GM10847 (cell line): ENCODE data around the gene CAMK2N1.

Source experiments
- POLR2A ChIP-seq: IDR thresholded peaks from 2 replicates; pipeline ENCODE4 v1.6.1; 2011; ENCODE audit not compliant: insufficient read length; ENCODE audit errors: extremely low read depth

CAMK2N1 gene

DNA sequence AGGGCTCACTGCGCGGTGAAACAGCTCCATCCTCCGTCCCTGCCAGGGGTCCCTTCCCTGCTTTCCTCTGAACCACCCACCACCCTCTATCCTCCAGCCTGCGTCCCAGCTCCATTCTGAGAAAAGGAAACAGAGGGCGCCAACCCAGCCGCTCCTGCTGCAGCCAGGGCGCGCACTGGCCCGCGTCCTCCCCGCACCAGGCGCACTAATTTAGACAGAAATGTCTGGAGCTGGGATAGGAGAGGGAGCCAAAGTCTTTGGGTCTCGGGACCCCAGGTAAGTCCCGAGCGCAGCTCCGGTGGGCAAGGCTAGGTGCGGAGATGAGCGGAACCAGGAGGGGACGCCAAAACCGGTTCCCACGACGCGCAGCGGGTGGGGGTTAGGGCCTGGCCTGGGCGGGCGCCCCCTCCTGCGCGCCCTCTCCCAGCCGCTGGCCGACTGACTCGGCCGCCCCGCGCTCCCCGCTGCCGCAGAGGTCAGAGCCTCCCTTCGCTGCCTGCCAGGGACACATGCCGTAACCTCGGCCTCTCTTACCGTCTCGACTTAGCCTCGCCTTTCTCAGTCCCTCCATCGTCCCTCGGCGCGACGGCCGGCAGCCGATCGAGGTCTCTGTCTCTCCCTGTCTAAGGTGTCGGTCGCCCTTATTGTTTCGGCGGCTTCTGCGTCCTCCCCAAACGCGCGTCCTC is 2.0 kb downstream of the CAMK2N1 start:
- no peak for TF ChIP-seq POLR2A

DNA sequence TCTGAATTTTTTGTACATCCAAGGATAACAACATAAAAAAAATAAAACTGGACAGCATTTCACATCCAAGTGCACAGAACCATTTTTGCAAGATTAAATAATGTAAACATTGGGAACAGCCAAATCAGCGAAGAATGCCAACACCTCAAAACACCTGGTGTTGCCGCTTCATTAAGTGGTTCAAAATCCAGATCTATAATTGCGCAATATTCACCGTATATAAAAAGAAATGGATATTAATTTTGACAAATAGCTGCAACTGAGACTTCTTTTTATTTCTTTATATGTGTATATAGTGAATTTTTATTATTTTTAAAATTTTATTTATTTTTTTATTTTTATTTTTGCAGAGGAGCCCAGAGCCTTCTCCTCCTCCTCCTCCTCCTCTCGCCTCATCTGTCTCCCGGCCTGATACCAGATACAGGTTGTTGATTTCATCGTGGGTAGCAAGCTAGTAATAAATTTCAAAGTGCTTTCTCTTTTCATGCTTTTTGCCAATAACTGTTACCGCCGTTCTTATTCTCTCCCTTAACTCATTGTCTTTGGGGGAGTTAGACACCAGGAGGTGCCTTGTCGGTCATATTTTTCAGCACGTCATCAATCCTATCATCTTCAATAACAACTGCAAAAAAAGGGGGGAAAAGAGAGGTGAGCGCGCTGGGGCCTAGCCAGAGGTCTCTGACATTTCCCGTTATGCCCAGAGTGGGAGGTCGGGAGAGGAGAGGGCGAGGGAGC is 2.7 kb downstream of the CAMK2N1 start:
- TF ChIP-seq POLR2A: no peak

DNA sequence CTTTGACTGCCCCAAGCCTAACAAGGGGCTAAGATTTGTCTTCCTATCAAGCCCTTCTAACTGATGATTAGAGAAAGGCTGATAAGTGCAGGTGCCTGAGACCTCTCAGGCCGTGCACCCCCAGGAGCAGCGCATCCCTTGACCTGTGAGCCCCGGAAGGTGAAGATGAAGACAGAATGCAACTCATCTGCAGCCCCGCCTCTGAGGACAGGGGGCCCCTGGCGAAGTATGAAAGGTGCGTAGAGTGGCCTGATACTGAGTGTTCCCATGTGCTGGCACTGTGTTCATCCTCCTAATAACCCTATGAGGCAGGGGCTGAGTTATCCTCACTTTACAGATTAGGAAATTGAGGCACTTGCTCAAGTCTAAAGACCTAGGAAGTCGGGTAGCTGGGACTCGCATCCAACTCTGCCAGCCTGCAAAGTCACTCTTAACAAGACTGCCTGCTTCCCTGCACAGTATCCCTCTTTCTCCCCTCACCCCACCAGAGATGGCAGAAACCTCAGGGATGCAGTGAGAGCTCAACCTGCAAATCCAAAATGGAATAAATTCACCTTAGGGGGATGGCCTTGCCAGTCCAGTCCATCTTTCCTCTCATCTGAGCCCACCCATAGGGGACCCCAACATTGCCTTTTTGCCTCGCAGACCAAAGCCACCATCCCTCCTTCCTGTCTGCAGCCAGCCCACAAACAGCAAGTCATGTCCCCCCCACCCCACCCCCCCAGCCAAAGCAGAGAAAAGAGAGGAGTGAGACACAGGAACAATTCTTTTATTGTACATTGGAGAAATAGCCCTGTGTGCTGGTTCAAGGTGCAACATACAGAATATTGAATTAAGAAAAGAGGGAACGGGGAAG is 4.1 kb downstream of the CAMK2N1 start:
- no peak for TF ChIP-seq POLR2A

DNA sequence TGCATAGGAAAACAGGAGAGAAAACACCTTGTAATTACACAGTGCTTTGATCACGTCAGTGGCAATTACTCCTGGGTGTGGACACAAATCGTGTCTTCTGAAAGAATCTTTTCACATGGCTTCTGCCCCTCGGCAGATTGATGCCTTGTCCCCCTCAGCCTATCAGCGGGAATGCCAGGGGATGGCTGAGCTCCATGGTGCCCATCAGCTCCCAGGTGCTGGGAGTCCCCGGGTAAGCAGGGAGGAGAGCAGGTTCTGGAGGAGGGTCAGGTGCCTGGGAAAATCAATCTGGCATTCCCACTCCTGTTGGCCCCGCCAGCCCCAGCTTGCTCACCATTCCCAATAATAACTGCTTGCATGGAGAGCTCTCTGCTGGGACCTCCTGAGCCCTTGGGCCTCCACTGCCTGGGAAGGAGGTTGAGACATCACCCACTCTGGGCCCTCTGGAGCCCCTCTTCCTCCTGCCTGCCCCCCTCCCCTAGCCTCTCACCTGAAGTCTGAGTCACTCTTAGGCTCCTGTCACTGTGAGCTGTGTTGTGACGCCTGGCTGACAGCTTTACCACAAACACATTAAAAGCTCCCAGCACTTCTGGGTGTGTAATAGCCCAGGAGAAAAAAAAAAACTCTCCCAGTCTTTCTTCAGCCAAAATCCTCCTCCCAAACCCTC is 4.9 kb downstream of the CAMK2N1 start:
- no peak for TF ChIP-seq POLR2A

DNA sequence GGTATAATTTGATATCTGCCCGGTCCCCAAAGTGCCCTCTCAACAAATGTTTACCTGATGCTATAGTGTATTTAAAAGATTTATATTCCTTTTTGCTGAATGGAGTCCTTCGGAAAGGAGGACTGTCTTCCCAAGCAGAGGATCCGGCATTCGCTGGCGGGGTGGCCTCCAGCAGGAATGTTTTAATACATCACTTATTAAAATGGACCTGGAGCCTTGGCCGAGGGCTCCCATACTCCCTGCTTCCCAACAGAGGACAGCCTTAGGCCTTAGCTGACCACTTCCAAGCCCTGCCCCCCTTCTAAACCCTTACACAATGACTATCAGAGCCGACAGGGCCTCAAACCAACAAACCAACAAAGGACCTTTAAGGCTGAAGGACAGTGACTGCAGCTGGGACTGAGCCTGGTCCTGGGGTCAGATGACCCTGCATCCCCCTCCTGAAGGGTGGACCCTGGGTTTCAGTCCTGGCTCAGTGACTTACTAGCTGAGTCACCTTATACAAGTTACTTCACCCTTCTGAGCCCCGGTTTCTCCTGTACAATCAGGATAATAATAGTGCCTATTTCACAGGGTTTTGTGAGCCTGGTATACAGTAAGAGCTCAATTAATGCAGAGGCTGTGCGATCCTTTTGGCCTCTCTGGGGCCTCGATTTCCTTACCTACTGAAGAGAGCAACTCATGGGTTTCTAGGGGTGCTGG is 5.6 kb downstream of the CAMK2N1 start:
- no peak for TF ChIP-seq POLR2A

DNA sequence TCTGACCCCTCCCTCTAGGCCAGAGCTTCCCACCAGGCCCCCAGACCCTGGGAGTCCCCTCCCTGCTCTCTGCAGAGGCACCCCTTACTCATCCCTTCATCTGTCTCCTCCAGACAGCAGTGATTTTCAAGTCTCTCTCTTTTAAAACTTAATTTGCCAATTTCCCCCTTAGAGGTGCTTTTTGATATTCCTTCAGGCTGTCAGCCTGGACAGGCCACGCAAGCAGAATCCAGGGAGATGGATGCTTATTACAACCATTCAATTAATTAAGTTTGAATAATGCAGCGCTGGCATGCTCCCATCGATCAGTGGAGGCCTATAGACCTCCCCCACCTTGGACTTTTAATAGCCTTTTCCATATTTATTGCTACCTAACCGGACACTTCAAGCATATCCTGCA is 6.2 kb downstream of the CAMK2N1 start:
- no peak for TF ChIP-seq POLR2A

DNA sequence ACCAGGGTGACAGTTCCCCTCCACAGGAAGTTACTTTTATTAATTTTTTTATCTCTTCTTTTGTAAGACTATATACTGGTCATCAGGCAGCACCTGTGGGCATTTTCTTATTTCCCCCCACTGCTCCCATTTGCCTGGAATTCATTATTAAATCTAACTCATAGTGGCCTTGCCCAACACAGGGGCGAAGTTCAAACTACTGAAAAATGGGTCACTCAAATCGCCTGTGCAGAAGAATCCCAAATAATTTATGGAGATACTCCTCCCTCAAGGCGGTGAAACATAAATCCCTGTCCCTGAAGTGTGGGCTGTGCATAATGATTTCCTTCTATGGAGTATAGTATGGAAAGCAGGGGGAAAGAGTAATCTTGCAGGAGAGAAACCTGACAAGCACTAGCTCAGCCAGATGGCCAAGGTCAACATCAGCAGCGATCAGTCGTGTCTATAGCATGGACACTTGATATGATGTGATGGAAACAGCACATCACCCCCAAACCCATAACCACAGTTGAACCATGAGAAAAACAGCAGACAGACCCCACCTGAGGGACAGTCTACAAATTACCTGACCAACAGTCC is 7.9 kb downstream of the CAMK2N1 start:
- no peak for TF ChIP-seq POLR2A

DNA sequence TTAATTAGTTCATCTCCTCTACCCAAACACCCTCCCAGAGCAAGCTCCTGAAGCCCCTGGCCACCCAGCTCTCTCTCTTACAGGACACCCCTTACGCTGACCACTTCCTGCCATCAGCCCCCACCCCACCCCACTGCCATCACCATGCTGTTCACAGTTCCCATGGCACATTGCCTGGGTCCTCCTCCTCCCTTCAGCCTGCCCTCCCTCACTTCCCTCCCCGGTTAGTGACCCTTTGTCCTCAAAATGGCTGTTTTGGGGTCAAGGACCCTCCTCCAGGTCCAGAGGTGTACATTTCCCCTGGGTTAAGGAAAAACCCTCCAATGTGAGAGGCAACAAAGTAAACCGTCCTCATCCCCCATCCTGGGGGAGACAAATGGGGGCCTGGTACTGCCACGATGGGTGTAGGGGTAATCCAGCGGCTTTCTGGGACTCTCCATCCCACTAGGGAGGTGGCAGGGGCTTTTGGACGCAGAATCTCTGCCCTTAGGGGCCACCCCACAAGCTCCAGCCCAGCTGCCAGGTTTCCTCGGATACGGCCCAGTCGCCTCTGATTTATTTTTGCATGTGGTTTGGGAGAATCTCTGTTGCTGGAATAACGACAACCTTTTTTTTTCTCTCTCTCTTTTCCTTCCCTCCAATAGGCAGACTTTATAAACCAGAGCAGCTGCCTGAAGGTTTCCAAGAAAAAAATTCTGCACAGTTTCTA is 8.5 kb downstream of the CAMK2N1 start:
- TF ChIP-seq POLR2A: no peak

DNA sequence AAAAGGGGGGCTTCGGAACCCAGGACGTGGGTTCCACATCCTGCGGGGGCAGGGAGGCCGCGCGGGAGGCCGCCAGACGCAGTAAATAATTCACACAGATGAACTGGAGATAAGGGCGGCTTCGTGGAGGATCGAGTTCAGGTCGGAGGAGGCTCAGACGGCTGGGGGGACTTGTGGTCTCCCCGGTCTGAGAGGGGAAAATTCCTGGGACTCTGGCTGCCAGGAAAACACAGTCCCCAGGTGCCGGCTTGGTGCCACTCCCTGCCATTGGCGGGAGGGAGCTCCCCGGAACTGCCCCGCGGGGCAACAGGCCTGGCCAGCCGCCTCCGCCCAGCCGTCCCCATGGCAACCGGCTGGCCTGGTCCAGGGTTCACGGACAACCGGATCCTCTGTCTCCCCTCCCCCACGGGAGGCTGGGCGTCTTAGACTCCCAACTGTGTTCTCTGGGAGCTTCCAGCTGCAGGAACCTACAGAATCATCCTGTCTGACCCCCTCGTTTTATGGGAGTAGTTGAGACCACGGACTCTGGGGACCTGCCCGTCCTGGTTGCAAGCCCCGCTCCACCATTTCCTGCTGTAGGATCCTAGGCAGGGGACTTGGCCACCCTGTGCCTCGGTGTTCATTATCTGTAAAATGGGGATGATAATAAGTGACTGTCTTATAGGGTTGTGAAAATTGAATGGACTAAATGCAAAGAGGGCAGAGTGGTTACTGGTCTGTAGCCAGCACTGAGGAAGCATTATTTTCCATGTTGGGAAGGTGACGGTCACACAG is 9.6 kb downstream of the CAMK2N1 start:
- no peak for TF ChIP-seq POLR2A

DNA sequence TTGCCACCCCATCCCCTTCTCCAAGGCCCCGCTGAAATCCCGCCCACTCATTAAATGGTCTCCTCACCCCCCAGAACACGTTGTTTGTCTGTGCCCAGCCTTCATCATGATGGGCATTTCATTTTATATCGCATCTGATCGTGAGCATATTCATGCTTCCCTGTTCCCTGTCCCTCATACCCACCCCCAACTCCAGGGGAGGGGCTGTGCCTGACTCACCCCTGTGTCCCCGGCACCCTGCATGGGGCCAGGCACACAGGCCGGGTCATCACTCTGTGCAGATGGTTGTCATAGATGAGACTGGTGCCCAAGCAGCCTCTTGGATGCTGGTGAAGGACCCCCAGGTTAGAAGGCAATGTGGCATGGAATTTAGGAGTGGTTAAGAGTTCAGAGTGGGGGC is 11.0 kb downstream of the CAMK2N1 start:
- no peak for TF ChIP-seq POLR2A

DNA sequence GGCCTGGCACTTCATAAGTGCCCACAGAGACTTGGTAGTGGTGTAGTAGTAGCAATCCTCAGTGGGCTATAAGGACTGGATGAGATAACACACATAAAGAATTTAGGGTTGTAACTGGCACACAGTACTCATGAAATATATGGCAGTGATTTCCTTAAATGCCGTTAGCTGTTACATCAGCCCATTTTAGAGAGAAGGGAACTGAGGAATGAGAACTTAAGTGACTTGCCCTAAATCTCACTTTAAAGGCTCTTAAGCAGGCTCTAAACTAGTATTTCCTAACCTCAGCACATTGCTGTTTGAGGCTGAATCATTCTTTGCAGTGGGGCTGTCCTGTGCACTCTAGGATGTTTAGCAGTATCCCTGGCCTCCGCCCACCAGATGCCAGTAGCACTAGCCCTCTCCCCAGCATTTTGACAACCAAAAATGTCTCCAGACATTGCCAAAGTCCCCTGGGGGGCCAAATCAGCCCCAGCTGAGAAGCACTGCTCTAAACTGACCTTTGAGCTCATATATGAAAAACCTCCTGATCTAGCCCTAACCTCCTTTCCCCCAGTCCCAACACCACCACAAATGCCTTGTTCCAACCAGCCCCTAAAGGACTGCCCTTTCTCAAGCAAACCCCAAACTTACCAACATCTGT is 11.6 kb downstream of the CAMK2N1 start:
- no peak for TF ChIP-seq POLR2A

DNA sequence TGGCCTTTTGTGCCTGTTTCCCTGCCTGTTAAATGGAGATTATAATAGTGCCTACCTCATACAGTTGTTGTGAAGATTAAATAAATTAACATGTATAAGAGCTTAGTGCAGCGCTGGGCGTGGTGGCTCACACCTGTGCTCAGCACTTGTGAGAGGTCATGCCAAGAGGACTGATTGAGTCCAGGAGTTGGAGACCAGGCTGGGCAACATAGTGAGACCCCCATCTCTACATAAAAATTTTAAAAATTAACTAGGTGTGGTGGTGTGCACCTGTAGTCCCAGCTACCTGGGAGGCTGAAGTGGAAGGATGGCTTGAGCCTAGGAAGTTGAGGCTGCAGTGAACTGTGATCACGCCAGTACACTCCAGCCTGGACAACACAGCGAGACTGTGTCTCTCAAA is 12.1 kb downstream of the CAMK2N1 start:
- no peak for TF ChIP-seq POLR2A

DNA sequence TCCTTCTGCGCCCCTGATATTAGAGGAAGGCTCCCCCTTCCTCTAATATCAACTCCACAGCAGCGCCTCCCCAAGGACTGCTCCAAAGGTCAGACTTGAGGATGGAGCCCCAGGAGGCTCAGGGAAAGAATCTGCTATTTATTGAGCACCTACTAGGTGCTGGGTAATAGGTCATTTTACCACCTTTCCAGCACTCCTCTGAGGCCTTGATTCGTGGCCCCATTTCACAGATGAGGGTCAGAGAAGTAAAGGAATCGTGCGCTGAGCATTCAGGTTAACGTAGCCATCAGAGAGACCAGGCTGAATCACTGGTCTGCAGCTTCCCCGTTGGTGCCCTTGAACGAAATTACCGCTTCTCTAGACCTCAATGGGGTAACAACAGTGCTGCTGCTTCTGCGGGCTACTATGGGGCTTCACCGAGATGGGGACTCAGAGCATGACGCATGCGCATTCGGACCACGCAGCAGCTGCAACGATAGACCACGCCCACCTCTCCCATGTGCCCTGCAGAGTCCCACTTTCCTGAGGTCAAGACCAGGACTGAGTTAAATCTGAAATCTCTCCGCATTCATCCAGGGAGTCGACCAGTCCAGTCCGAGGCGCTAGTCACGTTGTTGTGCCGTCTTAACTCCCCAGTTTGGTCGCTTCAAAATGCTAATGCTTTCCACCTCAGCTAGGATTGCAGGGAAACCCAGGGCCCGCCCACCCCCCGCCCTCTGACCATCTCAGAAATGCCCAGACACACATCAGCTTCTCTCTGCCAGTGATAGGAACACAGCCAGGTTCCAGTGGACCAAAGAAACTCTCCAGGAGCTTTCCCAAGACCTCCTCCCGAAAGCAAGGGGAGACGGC is 12.9 kb downstream of the CAMK2N1 start:
- TF ChIP-seq POLR2A: no peak
